Muscle of arm (tissue), 12 donors: Measurements from ENCODE around the gene TMEM232. TPM values are rescaled to one million over a fixed set of nuclear protein-coding genes. Genes with fewer than 3 reads are reported as not detected.

Source experiments
- DNase-seq: peaks from one replicate; pipeline ENCODE4 v3.0.0-alpha.2; 2013
- polyA plus RNA-seq, 12 donors: library from polyadenylated mRNA; unstranded; fragments of 120-200 nt; gene quantifications; one replicate each; pipeline ENCODE4 v1.2.1, GENCODE V29; 2013; ENCODE audit not compliant: insufficient read length in 12 of 12

Gene TMEM232
- polyA plus RNA-seq, 12 donors: 0.48 to 2.1 (median 1.1) TPM; not detected in 2

- no peak for DNase-seq
These were observed 316.9 kb downstream of the TMEM232 start for GRCh38 chr5:110409571-110409970.

DNA sequence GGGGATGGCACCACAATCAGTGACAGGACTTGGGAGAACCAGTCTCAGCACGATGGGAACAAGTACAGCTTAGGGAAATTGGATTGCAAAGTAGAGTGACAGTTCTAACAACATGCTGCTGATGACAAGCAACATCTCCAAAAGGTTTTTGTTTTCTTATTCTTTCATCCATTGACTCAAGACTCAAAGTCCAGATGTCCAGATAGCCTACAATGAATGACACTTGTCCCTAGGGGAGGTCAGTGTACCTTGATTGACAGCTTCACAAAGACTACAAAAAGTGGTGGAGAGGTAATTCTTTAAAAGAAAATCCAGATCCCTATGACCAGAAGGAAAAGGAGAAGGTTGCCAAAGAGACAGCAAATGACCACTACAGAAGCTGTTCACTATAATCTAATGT lies 323.9 kb downstream of the TMEM232 start:
- DNase-seq: no peak

GRCh38 chr5:110401881-110402280 lies 324.6 kb downstream of the TMEM232 start:
- DNase-seq: no peak

GRCh38 chr5:110398951-110399350 lies 327.5 kb downstream of the TMEM232 start:
- no peak for DNase-seq

DNA sequence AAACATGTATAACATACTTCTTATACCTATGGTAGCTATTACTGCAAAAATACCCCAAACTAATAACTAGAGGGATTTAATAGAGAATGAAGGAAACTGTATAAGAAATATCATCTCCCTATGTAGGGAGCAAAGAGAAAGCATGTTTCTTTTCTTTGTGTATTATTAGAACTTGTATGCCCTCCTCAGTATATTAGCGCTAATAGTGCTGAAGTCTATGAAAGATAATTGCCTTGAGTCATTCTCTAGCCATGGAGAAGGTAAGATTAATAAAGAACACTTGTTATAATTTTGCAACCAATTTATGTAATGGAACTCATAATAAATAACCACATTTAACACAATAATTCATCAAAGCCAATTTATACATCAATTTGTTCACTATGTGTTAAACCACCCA lies 329.2 kb downstream of the TMEM232 start:
- no peak for DNase-seq

- no peak for DNase-seq
These were observed 339.7 kb downstream of the TMEM232 start for GRCh38 chr5:110386782-110387181.

DNA sequence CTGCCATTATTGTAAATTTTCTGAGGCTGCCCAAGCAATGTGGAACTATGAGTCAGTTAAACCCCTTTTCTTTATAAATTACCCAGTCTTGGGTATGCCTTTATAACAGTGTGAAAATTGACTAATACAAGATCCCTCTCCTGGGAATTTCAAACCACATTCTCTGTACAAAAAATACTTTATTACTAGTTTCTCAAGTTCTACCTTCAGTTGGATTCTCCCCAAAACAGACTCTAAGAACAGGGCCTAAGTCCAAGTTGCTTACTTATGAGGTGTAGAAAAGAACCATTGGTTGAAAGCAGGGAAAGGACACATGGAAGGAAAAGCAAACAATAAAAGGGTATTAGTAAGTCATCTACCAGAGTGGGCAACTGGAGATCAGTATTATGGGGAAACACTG lies 343.2 kb downstream of the TMEM232 start:
- DNase-seq: no peak

DNA sequence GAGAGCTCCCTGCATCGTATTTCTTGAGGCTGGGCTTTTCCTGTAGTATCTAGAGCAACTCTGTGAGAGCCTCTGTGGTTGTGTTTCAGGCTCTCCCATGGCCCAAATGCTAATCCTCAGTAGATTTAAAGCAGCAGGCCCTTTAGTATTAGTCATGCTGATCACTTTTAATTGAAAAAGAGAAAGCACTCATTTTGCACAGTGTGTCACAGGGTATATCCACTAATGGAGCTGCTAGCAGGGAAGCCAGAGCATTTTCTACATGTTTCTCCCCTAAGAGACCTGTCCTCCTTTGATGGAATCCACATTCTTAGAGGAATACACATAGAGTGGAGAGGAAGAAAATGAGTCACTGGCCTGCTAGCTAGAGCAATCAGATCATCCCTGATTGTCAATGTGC lies 348.5 kb downstream of the TMEM232 start:
- no peak for DNase-seq

DNA sequence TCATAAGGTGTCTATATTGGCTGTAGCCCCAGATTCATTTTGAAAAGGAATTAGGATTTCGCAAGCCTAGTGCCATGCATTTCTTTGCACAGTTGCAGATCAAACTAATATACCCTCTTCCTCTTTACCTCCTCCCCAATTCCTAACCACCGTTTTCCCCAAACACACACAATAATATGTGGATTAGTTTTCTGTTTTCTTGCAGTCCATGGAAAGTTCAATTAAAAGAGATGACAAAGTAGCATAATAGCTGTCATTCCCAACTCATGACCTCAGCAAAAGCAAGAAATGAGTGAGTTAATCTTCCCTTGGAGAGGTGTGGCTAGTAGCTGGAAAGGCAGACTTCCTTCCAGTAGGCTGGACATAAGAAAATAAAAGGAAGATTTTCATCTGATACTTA lies 349.1 kb downstream of the TMEM232 start:
- no peak for DNase-seq

DNA sequence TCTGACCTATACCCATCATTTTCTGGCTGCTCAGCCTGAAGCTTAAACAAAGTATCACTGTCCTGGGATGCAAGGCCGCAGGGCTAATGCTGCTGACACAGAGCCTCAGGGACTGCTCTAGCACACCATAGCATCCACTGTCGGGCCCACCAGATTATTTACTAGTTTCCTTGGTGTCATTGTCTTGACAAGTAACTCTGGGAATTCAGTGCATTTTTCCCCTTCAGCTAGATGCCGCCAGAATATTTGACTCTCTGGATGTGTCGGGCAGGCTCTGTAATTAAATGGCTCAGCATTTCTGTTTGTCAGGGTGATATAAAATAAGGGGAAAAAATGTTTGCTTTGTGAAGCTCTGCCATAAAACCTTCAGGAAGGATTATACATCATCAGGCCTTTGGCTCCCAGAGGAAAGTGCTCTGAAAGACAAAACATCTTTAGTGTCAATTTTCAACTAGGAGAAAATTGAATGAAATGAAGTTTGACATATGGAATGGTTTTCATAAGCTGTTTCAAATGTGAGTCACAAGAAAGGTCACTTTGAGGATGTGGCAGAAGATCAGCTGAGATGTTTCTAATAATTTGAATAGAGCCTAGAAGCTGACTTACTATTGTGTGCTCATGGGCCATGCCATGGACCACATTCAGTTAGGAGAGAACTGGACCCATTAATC lies 350.1 kb downstream of the TMEM232 start:
- no peak for DNase-seq

- DNase-seq: no peak
These were observed 354.8 kb downstream of the TMEM232 start for GRCh38 chr5:110371725-110372041.

GRCh38 chr5:110371011-110371724 lies 355.3 kb downstream of the TMEM232 start:
- DNase-seq: no peak

Other genes with a start within 250 kb of the TMEM232 start
- 10 to 100 TPM in 11 of 12 donors, not detected in 1; 35.4 to 50.7 (median 41.3) TPM for gene SLC25A46, start 12.3 kb upstream of the TMEM232 start, polyA plus RNA-seq